OCI-LY3 (cell line): ENCODE measurements around the gene SIDT2.

Experiments used
- EZH2phosphoT487 ChIP-seq: fragments of 200-600 bp; shearing (Covaris generic); IDR thresholded peaks from 2 replicates; pipeline ENCODE4 v1.6.1; 2018; ENCODE audit warnings: antibody characterized with exemption, mixed run types, low read depth
- TF ChIP-seq, protein P1 (sequence below): fragments of 200-600, 300-600 bp; sonication (generic); IDR thresholded peaks from 2 replicates; pipeline ENCODE4 v1.5.1; 2014; ENCODE audit warnings: antibody characterized with exemption, low read length, low read depth

DNA sequence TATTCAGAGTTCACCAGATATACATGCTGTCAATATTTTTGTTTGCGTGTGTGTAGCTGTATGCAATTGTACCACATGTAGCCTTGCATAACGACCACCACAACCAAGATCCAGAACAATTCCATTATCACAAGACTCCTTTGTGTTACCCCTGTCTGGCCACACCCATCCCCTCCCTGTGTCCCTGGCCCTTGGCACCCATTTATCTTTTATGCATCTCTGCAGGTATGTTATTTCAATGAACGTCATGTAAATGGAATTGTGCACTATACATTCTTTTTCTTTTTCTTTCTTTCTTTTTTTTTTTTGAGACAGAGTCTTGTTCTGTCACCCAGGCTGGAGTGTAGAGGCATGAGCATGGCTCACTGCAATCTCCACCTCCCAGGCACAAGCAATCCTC is 44.1 kb upstream of the SIDT2 start:
- TF ChIP-seq, protein P1, sequence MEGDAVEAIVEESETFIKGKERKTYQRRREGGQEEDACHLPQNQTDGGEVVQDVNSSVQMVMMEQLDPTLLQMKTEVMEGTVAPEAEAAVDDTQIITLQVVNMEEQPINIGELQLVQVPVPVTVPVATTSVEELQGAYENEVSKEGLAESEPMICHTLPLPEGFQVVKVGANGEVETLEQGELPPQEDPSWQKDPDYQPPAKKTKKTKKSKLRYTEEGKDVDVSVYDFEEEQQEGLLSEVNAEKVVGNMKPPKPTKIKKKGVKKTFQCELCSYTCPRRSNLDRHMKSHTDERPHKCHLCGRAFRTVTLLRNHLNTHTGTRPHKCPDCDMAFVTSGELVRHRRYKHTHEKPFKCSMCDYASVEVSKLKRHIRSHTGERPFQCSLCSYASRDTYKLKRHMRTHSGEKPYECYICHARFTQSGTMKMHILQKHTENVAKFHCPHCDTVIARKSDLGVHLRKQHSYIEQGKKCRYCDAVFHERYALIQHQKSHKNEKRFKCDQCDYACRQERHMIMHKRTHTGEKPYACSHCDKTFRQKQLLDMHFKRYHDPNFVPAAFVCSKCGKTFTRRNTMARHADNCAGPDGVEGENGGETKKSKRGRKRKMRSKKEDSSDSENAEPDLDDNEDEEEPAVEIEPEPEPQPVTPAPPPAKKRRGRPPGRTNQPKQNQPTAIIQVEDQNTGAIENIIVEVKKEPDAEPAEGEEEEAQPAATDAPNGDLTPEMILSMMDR, result no peak
- no peak for TF ChIP-seq EZH2phosphoT487
